Muscle layer of colon (tissue), 2 donors: ENCODE data around the gene RBM15B.

Experiments used
- H3K27ac ChIP-seq: one replicate; pipeline ENCODE4 v1.7.0; 2013; ENCODE audit warnings: low read depth, mild to moderate bottlenecking, low read length, moderate library complexity
- H3K27me3 ChIP-seq, 2 donors: one replicate each; pipeline ENCODE4 v1.7.0; 2013; ENCODE audit warnings: low read length in 2 of 2, mild to moderate bottlenecking in 2 of 2; ENCODE audit not compliant: insufficient read depth in 2 of 2, control insufficient read depth in 1 of 2
- H3K36me3 ChIP-seq: one replicate; pipeline ENCODE4 v1.7.0; 2013; ENCODE audit warnings: mild to moderate bottlenecking, low read length; ENCODE audit not compliant: insufficient read depth
- H3K4me1 ChIP-seq: one replicate; pipeline ENCODE4 v1.7.0; 2013; ENCODE audit warnings: mild to moderate bottlenecking, low read length; ENCODE audit not compliant: insufficient read depth
- H3K4me3 ChIP-seq, 2 donors: one replicate each; pipeline ENCODE4 v1.7.0; 2013; ENCODE audit warnings: low read length in 2 of 2, low read depth in 1 of 2, mild to moderate bottlenecking in 1 of 2, moderate library complexity in 1 of 2
- H3K9ac ChIP-seq: one replicate; pipeline ENCODE4 v1.7.0; 2013; ENCODE audit warnings: low read length
- H3K9me3 ChIP-seq: one replicate; pipeline ENCODE4 v1.7.0; 2013; ENCODE audit warnings: mild to moderate bottlenecking, low read length
- donor health status: abdominal sarcoma.
- donor health status: Adenocarcinoma of cecum.

RBM15B gene

DNA sequence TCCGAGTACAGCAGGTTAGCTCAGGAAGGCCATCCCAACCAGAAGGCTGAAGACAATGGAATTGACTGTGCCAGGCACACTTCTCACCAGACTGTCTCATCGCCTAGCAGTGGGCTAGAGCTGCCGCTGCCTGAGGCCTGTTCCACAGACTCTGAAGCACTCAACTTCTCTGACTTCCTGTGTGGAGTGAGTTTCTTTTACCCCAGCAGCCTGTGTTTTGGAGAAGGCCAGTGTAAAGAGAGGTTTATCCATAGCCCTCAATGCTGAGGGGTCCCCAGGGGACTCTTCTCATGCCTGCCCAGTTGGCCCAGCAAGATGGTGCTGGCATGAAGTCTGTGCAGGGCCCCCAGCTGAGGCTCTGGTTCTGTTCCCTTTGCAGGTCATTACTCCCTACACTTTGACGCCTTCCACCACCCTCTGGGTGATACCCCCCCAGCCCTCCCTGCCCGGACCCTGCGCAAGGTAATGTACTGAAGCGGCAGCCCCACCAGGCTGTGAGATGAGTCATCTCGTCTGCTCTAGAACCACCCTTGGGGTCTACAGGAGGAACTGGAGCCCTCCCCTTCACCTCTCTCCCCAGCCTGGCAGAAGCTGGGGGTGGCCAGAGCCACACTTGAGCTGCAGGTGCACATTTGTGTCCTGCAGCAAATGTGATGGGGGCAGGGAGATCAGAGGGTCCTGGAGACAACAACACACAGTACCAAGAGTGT is 11.2 kb upstream of the RBM15B start:
- Histone ChIP-seq H3K9me3 (no peaks in the 10 kb centered on the region), H3K27ac (no peak overlapping the region), H3K9ac (no peak overlapping the region), H3K27me3 (no peaks in the 10 kb centered on the region), H3K4me1 (peaks cover 9% of the 10 kb centered on the region), H3K4me3 (no peak overlapping the region), H3K36me3 (no peaks in the 10 kb centered on the region)

DNA sequence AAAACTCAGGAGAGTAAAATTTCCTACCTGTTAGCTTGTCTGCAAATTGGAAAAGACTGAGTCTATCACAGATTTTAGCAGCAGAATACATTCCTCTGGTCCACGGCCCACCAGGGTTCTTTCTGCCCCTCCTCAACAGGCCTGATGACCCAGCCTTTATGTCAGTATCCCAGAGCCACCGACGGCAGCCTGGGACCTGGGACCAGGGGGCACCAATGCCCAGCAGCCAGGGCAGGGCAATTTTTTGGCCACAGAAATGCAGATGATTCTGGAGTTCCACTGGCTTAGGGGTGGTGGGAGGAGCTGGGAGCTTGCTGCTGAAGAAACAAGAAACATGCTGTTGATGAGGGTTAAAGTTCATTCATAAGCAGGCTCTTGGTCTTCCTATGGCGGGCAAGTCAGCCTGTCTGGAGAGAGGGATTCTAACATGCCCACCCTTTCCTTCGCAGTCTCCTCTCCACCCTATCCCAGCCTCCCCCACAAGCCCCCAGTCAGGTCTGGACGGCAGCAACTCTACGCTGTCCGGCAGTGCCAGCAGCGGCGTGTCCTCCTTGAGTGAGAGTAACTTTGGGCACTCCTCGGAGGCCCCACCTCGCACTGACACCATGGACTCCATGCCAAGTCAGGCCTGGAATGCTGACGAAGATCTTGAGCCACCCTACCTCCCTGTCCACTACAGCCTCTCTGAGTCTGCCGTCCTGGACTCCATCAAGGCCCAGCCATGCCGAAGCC is 10.3 kb upstream of the RBM15B start:
- no peak overlapping the region for H3K9ac ChIP-seq
- H3K36me3 ChIP-seq: no peaks in the 10 kb centered on the region
- no peaks in the 10 kb centered on the region for H3K27me3 ChIP-seq
- no peak overlapping the region for H3K27ac ChIP-seq
- no peak overlapping the region for H3K4me3 ChIP-seq
- H3K9me3 ChIP-seq: no peaks in the 10 kb centered on the region
- H3K4me1 ChIP-seq: peaks cover 10% of the 10 kb centered on the region

DNA sequence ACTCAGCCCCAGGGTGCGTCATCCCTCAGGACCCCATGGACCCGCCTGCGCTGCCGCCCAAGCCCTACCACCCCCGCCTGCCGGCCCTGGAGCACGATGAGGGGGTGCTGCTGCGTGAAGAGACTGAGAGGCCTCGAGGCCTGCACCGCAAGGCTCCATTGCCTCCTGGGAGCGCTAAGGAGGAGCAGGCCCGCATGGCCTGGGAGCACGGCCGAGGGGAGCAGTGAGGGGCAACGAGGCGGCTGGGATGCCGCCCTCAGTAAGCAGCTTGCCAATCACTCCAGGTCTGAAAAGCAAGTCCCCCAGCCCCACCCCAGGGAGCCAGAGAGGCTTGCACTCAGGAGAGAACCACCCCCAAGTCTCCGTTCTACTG is 9.8 kb upstream of the RBM15B start:
- Histone ChIP-seq H3K4me1 (peaks cover 16% of the 10 kb centered on the region), H3K27me3 (no peaks in the 10 kb centered on the region), H3K4me3 (no peak overlapping the region), H3K27ac (no peak overlapping the region), H3K9ac (no peak overlapping the region), H3K9me3 (no peaks in the 10 kb centered on the region), H3K36me3 (no peaks in the 10 kb centered on the region)

DNA sequence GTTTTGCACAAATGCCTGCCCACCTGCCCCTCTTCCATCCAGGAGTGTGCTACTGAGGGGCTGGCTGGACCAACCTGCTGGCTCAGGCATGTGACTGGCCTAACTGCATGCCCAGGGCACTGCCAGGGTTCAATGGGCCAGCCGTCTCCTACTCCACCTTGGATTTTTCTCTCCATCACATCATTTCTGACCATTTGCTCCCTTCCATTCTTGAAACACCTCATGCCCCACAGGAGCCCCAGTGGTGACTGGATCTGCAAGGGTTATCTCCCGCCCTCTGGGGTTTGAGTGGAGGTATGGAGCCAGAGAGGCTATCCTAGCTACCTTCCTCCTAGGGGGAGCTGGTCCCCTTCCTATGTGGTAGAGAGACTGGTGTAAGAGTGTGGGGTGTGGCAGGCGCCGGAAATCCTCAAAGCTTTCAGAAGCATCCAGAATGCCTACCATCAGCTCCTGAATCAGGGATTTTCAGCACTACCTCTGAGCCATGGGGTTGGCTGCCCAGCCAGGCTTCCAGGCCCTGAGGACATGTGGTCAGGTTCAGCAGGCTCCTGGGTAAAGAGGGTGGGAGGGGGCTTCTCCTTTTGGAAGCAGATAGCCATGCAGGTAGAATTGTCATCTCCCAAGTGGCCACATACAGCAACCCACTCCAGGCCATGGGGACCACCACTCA is 8.9 kb upstream of the RBM15B start:
- no peak overlapping the region for H3K4me3 ChIP-seq
- no peaks in the 10 kb centered on the region for H3K36me3 ChIP-seq
- H3K27me3 ChIP-seq: no peaks in the 10 kb centered on the region
- H3K9ac ChIP-seq: no peak overlapping the region
- no peaks in the 10 kb centered on the region for H3K9me3 ChIP-seq
- H3K27ac ChIP-seq: no peak overlapping the region
- H3K4me1 ChIP-seq: peaks cover 20% of the 10 kb centered on the region

DNA sequence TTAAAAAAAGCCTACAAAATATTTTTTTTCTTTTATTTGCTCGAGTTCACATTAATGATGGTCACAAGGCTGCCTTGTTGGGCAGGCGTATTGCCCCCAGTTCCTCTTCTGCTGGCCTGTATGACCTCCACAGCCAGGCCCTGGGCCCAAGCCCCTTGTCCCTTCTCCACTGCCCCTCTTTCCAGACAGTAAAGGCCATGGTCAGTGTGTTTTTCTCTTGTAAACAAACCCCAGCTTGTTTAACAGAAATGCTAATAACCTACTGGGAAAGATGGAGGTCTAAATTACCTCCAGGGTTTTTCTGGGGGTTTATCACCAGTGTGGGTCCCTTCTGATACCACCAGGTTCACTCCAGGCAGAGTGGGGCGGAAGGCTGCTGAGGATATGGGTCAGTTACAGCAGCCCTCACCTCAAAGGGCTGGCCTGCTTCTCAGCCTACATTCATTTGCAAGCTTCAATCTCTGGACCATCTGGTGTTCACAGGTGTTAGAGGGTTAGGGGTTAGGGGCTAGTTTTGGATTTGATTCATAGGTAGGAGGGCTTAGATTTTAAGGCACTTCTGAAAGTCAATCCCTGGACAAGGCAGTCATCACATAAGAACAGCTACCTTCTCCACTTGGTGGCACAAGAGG is 8.0 kb upstream of the RBM15B start:
- Histone ChIP-seq H3K4me3 (no peak overlapping the region), H3K36me3 (peaks cover 5% of the 10 kb centered on the region), H3K9ac (no peak overlapping the region), H3K27ac (no peak overlapping the region), H3K9me3 (no peaks in the 10 kb centered on the region), H3K27me3 (no peaks in the 10 kb centered on the region), H3K4me1 (peaks cover 20% of the 10 kb centered on the region)

DNA sequence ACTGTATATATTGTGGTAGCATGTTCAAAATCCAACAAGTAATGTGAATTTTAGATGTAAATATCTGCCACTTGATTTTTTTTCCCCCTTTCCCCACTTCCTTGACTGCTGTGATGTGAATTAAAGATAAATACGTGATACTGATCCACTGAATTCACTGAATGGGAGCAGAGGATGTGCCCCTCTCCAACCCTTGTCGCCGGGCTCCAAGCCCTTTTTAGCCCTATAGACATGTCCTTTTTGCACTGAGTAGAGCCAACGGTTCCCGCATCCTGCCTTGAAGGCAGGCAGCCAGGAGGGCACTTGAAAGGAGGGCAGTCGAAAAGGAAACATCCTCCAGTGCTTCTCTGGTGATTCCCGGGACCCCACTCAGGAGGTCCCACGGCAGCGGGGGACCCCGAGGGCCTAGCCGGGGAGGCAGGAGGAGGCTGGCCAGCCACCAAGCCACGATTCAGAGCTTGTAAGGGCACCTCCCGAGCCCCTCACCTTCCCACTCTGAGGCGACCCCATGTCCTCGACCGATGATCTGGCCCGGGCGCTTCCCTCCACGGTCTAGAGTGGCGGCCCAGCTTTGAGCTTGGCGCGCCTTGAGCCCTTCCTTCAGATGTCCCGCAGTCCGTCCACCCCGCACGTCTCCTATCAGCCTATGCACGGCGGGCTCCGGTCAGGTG is 6.9 kb upstream of the RBM15B start:
- H3K27me3 ChIP-seq: no peaks in the 10 kb centered on the region
- peaks cover 20% of the 10 kb centered on the region for H3K4me1 ChIP-seq
- H3K4me3 ChIP-seq: peak overlapping the region; percentile 78 to 94
- peak overlapping the region; percentile 86 for H3K9ac ChIP-seq
- peaks cover 16% of the 10 kb centered on the region for H3K36me3 ChIP-seq
- peak overlapping the region; percentile 98 for H3K27ac ChIP-seq
- H3K9me3 ChIP-seq: no peaks in the 10 kb centered on the region

DNA sequence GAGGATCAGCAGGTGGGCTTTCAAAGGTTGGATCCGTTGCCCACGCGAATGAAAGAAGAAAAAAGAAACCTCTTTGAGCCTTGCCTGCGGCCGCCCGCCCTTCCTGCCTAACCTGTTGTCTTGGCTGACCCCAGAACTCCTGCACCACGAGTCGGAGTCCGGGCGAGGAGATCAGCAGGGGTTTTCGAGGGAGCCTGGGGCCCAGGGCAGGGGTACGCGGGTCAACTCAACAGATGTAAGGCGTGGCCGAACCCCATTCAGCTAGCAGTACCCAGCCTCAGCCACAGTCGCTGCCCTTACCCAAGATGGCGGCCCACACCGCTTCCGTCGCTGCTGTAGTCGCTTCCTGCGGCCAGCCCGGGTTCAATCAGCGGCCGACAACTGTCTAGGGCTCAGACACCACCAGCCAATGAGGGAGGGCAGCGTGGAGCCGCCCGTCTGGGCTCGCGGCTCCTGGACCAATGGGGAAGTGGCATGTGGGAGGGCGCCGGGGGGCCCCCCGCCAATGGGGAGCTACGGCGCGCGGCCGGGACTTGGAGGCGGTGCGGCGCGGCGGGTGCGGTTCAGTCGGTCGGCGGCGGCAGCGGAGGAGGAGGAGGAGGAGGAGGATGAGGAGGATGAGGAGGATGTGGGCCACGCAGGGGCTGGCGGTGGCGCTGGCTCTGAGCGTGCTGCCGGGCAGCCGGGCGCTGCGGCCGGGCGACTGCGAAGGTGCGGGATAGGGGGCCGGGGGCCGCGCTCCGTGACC is 6.2 kb upstream of the RBM15B start, which contains the start of gene MANF:
TSS of gene MANF (plus strand) at position 566 of the 748 bp plus-strand sequence. CDS start at position 618, 52 bp downstream.
- Histone ChIP-seq H3K27me3 (no peaks in the 10 kb centered on the region), H3K9ac (peak within 1 kb of the TSS; percentile 86), H3K9me3 (no peaks in the 10 kb centered on the region), H3K4me3 (peak within 1 kb of the TSS; percentile 78 to 94), H3K4me1 (peaks cover 25% of the 10 kb centered on the region), H3K36me3 (peaks cover 21% of the 10 kb centered on the region), H3K27ac (peak within 1 kb of the TSS; percentile 98)

DNA sequence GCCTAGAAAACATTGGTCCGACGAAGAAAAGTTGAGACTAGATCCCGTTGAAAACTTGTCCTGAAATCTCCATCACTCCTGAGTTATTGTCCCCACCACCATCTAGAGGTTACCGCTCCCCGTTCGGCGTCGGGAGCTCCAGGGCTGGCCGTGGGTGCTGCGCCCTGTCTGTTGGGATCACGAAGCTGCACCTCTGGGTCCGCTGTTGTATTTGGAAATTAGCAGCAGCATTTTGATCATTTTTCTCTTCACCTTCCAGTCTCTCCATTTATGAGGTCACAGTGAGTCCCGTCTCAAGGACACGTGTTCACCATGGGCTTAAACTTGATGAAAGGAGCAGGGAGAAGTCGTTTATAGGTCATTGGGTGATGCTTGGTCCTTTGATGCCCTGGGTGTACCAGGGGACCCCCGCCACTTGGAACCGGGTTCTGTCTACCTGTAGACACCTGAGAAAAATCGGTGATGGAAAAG is 5.4 kb upstream of the RBM15B start:
- Histone ChIP-seq H3K27ac (peak overlapping the region; percentile 40), H3K4me3 (peak overlapping the region; percentile 67 to 94), H3K27me3 (no peaks in the 10 kb centered on the region), H3K9me3 (no peaks in the 10 kb centered on the region), H3K4me1 (peaks cover 33% of the 10 kb centered on the region), H3K9ac (peak overlapping the region; percentile 41), H3K36me3 (peaks cover 21% of the 10 kb centered on the region)

DNA sequence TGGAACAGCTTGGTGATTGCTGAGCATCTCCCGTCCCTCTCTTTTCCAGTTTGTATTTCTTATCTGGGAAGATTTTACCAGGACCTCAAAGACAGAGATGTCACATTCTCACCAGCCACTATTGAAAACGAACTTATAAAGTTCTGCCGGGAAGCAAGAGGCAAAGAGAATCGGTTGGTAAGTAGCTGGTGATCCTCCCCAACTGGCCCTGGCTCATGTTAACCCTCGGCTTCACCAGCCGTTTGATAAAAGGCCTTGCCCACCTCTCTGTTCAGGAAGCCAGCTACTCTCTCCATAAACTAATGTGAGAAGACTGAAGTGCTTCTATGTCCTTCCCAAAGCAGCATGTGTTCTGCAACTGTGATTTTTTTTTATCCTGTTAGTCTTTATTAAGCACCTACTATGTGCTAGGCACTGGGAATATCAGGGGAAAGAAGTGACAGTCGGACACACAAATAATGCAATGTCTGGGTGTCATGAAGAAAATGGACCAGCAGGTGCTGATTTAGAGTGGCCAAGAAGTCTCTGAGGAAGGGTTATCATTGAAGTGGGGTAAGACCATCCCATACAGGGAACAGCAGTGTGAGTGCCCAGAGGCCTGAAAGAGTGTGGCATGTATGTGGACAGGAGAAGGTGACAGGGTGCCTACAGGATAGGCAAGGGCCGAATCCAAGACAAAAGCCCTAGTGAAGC is 4.8 kb upstream of the RBM15B start:
- Histone ChIP-seq H3K9ac (peak overlapping the region; percentile 41), H3K27ac (peak overlapping the region; percentile 40), H3K36me3 (peaks cover 21% of the 10 kb centered on the region), H3K4me1 (peaks cover 35% of the 10 kb centered on the region), H3K27me3 (no peaks in the 10 kb centered on the region), H3K4me3 (peak overlapping the region; percentile 67 to 94), H3K9me3 (no peaks in the 10 kb centered on the region)

DNA sequence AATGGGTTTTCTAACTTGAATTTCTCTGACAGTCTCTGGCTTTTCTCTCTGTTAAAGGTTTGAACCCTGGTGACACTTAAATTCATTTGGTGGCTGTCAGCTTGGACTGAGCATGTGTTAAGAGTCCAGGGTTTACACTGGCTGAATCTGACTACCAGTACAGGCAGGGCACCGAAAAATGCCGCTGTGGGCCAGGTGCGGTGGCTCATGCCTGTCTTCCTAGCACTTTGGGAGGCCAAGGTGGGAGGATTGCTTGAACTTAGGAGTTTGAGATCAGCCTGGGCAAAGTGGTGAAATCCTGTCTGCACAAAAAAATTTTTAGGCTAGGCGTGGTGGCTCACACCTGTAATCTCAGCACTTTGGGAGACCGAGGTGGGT is 4.2 kb upstream of the RBM15B start:
- Histone ChIP-seq H3K27ac (no peak overlapping the region), H3K9ac (peak overlapping the region; percentile 41)

More for the DNA sequence above, 4.2 kb upstream of the RBM15B start:
- Histone ChIP-seq H3K36me3 (peaks cover 21% of the 10 kb centered on the region), H3K9me3 (no peaks in the 10 kb centered on the region), H3K4me3 (no peak overlapping the region), H3K27me3 (no peaks in the 10 kb centered on the region), H3K4me1 (peaks cover 35% of the 10 kb centered on the region)
